CD4-positive, alpha-beta T cell (primary cell): ENCODE data around the gene LRG1. TPM values are rescaled to one million over a fixed set of nuclear protein-coding genes. Genes with fewer than 3 reads are reported as not detected.

Experiments used
- ATAC-seq: fragments of 200-7000 bp; cut with Tn5 transposase; one replicate; pipeline ENCODE4 v1.10.0; 2022; ENCODE audit warnings: mild to moderate bottlenecking; ENCODE audit not compliant: poor library complexity
- CTCF ChIA-PET: fragments of 350-600 bp; sonication (Branson Sonifier 250); formaldehyde crosslinking; loops from one replicate; lab custom pipeline; 2021; ENCODE audit warnings: antibody characterized with exemption, inconsistent platforms; lab: Charles Lee
- POLR2A ChIA-PET: fragments of 350-600 bp; sonication (Branson Sonifier 250); formaldehyde crosslinking; loops from one replicate; lab custom pipeline; 2021; ENCODE audit warnings: antibody characterized with exemption, inconsistent platforms; lab: Charles Lee
- DNase-seq, 14 experiments: peaks; one replicate each; pipeline ENCODE4 v3.0.0-alpha.2; 2013 to 2020; ENCODE audit warnings: mixed read lengths in 2 of 14
- H3K27ac ChIP-seq, 2 donors: one replicate each; pipeline versions ENCODE4 v1.5.1 to v1.7.0; 2013; ENCODE audit warnings: low read length in 2 of 2, low read depth in 1 of 2, mild to moderate bottlenecking in 1 of 2
- H3K27me3 ChIP-seq, 2 experiments: 1 replicate in 1 of 2; 2 replicates in 1 of 2; pipeline versions ENCODE4 v1.6.1 to v1.7.0; 2013; ENCODE audit warnings: low read length in 2 of 2, control low read depth in 1 of 2, mild to moderate bottlenecking in 1 of 2, moderate library complexity in 1 of 2; ENCODE audit not compliant: insufficient read depth in 2 of 2, control insufficient read depth in 1 of 2
- H3K36me3 ChIP-seq: one replicate; pipeline ENCODE4 v1.6.1; 2013; ENCODE audit warnings: low read length, control low read depth; ENCODE audit not compliant: insufficient read depth
- H3K4me1 ChIP-seq: one replicate; pipeline ENCODE4 v1.6.1; 2013; ENCODE audit warnings: low read length, control low read depth; ENCODE audit not compliant: insufficient read depth
- H3K4me3 ChIP-seq: one replicate; pipeline ENCODE4 v1.5.1; 2013; ENCODE audit warnings: mild to moderate bottlenecking, low read length, moderate library complexity
- H3K9me3 ChIP-seq, 2 experiments: 1 replicate in 1 of 2; 2 replicates in 1 of 2; pipeline versions ENCODE4 v1.6.1 to v1.7.0; 2013; ENCODE audit warnings: low read length in 2 of 2, mild to moderate bottlenecking in 2 of 2, control low read depth in 1 of 2, moderate library complexity in 1 of 2; ENCODE audit not compliant: control insufficient read depth in 1 of 2, insufficient read depth in 1 of 2
- H3K27ac Mint-ChIP-seq: one replicate; pipeline ENCODE4 v1.8.0; 2020; ENCODE audit warnings: mixed read lengths
- H3K27me3 Mint-ChIP-seq: one replicate; pipeline ENCODE4 v1.8.0; 2021; ENCODE audit warnings: mixed read lengths
- H3K36me3 Mint-ChIP-seq: one replicate; pipeline ENCODE4 v1.8.0; 2021; ENCODE audit warnings: low read depth, mixed read lengths
- H3K4me1 Mint-ChIP-seq: one replicate; pipeline ENCODE4 v1.8.0; 2021; ENCODE audit warnings: low read depth, mixed read lengths
- H3K4me3 Mint-ChIP-seq: one replicate; pipeline ENCODE4 v1.8.0; 2020; ENCODE audit warnings: mild to moderate bottlenecking, mixed read lengths
- H3K9me3 Mint-ChIP-seq: one replicate; pipeline ENCODE4 v1.8.0; 2020; ENCODE audit warnings: mixed read lengths
- intact Hi-C, 2 experiments: fragments of 100-400 bp; cut with DNase I in 1 of 2; cut with micrococcal nuclease in 1 of 2; formaldehyde crosslinking; loops; one replicate each; pipeline versions ENCODE4 v1.15.1 to v1.9.0; 2023 to 2025; cut with DNase I, micrococcal nuclease
- total RNA-seq, 174 experiments: library from RNA in 2 of 174; stranded (reverse) in 2 of 174; gene quantifications; one replicate each; pipeline ENCODE4 v1.2.3 and lab custom pipeline; 2021 to 2026
- TF ChIP-seq, protein P1 (sequence below): fragments of 200-600 bp; IDR thresholded peaks from one replicate; pipeline ENCODE4 v1.8.0; 2022; ENCODE audit warnings: antibody characterized with exemption, mild to moderate bottlenecking

LRG1 gene
- total RNA-seq, 2 experiments from 2014 or later = not detected

DNA sequence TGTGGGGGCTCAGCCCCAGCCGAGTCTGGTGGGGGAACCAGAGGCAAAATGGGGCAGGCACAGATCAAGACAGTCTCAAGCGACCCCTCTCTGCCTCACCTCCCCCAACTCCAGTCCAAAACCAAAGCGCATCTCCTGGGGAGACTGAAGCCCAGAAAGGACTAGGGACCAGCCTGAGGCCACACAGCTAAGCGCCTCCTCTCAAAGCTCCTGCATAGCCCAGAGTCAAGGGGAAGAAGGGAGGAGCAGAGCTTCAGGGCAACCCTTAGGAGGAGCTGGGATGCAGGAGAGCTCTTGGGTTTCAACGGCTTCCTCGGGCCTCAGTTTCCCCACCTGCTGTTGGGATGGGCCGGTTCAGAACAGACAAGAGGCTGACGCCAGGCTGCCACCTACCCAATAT lies 39.6 kb upstream of the LRG1 start:
- peaks cover 9% of the 10 kb centered on the region for H3K4me1 ChIP-seq
- intact Hi-C loops = loop anchor here in 1 of 2 experiments (10.0 kb wide), 1 partner anchor 225 kb away; no protein-coding TSS in a partner anchor
- DNase-seq = no peak
- H3K4me3 Mint-ChIP-seq = no peak overlapping the region
- no peak overlapping the region for H3K4me3 ChIP-seq
- ATAC-seq = no peak
- peaks cover 59 to 85% of the 10 kb centered on the region in 2 experiments for H3K27me3 ChIP-seq
- POLR2A ChIA-PET = no interaction called here
- H3K27me3 Mint-ChIP-seq = peaks cover 69% of the 10 kb centered on the region
- peaks cover 11% of the 10 kb centered on the region for H3K4me1 Mint-ChIP-seq
- TF ChIP-seq, protein P1, sequence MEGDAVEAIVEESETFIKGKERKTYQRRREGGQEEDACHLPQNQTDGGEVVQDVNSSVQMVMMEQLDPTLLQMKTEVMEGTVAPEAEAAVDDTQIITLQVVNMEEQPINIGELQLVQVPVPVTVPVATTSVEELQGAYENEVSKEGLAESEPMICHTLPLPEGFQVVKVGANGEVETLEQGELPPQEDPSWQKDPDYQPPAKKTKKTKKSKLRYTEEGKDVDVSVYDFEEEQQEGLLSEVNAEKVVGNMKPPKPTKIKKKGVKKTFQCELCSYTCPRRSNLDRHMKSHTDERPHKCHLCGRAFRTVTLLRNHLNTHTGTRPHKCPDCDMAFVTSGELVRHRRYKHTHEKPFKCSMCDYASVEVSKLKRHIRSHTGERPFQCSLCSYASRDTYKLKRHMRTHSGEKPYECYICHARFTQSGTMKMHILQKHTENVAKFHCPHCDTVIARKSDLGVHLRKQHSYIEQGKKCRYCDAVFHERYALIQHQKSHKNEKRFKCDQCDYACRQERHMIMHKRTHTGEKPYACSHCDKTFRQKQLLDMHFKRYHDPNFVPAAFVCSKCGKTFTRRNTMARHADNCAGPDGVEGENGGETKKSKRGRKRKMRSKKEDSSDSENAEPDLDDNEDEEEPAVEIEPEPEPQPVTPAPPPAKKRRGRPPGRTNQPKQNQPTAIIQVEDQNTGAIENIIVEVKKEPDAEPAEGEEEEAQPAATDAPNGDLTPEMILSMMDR = no peak
- H3K27ac ChIP-seq = no peak overlapping the region
- H3K9me3 Mint-ChIP-seq = no peaks in the 10 kb centered on the region
- no peak overlapping the region for H3K27ac Mint-ChIP-seq
- CTCF ChIA-PET = interaction anchor here (1.6 kb wide), 1 partner anchor 57 kb away, joined by 6 read pairs; no protein-coding TSS in a partner anchor
- H3K9me3 ChIP-seq = peaks cover 0 to 29% of the 10 kb centered on the region in 2 experiments
- no peaks in the 10 kb centered on the region for H3K36me3 ChIP-seq
- no peaks in the 10 kb centered on the region for H3K36me3 Mint-ChIP-seq

DNA sequence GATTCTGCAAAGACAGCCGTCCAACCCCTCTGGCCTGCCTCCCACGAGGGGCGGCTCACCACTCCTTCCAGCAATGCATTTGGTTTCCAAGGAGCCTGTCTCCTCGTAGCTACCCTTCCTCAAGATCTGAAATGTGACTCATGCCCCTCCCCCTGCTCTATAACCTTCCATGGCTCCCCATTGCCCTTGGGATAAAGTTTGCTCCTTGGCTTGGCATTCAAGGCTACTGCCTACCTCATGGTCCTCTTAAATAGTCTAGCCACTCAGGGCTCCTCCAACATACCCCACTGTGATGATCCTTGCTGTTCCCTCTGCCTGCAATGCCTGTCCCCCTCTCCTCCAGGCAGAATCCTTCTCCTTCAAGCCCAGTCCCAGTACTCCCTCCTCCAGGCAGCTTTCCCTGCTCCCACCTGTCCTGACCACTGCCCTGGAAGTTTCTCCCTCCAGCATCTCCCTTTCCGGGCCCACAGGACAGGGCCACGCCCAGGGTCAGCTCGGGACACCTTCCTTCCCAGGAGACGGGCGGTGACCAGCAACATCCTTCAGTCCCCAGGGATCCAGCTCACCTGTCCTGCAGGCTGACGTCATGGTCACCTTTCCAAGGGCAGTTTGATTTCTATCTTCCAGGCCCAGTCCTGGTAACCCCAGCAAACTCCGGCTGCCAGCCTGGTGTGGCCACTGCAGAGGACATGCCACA lies 38.9 kb upstream of the LRG1 start:
- Histone ChIP-seq H3K27me3 (peaks cover 53 to 78% of the 10 kb centered on the region in 2 experiments), H3K9me3 (peaks cover 0 to 23% of the 10 kb centered on the region in 2 experiments), H3K4me3 (no peak overlapping the region), H3K36me3 (no peaks in the 10 kb centered on the region), H3K27ac (no peak overlapping the region), H3K4me1 (peaks cover 3% of the 10 kb centered on the region)
- no peak for ATAC-seq
- POLR2A ChIA-PET = no interaction called here
- no peak overlapping the region for H3K4me3 Mint-ChIP-seq
- H3K9me3 Mint-ChIP-seq = no peaks in the 10 kb centered on the region
- intact Hi-C loops = loop anchor here in 1 of 2 experiments (10.0 kb wide), 1 partner anchor 226 kb away; no protein-coding TSS in a partner anchor
- H3K36me3 Mint-ChIP-seq = no peaks in the 10 kb centered on the region
- H3K4me1 Mint-ChIP-seq = peaks cover 11% of the 10 kb centered on the region
- TF ChIP-seq, protein P1 = no peak
- no peak for DNase-seq
- H3K27me3 Mint-ChIP-seq = peaks cover 68% of the 10 kb centered on the region
- CTCF ChIA-PET = no interaction called here
- no peak overlapping the region for H3K27ac Mint-ChIP-seq

DNA sequence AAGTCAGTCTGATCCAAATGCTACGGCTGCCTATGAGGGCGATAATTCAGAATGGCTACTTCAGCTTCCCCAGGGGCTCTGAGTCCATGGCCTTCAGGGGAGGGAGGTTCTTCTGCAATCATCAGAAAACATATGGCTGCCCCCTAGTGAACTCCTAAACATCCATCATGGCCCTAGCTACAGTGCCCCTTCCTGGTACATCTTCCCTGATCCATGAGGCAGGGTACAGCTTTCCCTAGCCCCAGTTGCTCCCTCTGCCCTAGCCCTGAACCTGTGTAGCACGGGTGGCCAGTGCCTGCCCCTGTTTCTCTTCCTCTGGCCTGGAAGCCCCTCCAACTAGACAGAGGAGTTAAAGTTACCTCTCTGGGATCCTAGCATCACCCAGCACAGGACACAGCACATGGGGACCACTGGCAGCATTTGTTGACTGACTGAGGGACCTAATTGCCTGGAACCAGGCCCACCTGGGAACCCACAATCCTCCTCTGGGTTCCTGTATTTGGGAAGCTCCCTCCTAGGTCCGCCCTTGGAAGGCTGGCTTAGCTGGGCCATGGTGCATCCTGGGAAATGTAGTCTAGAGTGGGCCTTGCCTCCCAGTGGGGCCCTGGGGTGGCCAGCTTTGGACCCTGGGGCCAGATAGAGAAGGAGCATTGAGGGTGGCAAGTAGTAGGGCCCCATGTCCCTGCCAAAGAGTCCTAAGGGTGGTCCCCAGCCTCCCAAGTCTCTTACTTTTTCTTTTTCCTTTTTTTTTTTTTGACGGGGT lies 37.4 kb upstream of the LRG1 start:
- TF ChIP-seq, protein P1 = no peak
- POLR2A ChIA-PET = no interaction called here
- peaks cover 43 to 64% of the 10 kb centered on the region in 2 experiments for H3K27me3 ChIP-seq
- H3K4me3 ChIP-seq = no peak overlapping the region
- Mint-ChIP-seq H3K27me3 (peaks cover 53% of the 10 kb centered on the region), H3K36me3 (no peaks in the 10 kb centered on the region), H3K4me1 (peaks cover 5% of the 10 kb centered on the region), H3K9me3 (no peaks in the 10 kb centered on the region), H3K27ac (no peak overlapping the region), H3K4me3 (no peak overlapping the region)
- H3K9me3 ChIP-seq = peaks cover 0 to 19% of the 10 kb centered on the region in 2 experiments
- intact Hi-C loops = loop anchor here in 1 of 2 experiments (10.0 kb wide), 1 partner anchor 228 kb away; no protein-coding TSS in a partner anchor
- CTCF ChIA-PET = interaction anchor here (1.4 to 1.9 kb wide), 3 partner anchors 10 to 59 kb away, joined by 3 to 14 read pairs (median 5); no protein-coding TSS in a partner anchor
- DNase-seq (no peak), ATAC-seq (no peak)
- no peak overlapping the region for H3K27ac ChIP-seq
- H3K4me1 ChIP-seq = no peaks in the 10 kb centered on the region
- H3K36me3 ChIP-seq = no peaks in the 10 kb centered on the region
